ENCODE results near the gene RARS2.
"Not testable (repeated sequence)": the region's sequence is repeated elsewhere in the genome, so short reads cannot be mapped to it uniquely, and the experiment has no call there.

Gene RARS2

DNA sequence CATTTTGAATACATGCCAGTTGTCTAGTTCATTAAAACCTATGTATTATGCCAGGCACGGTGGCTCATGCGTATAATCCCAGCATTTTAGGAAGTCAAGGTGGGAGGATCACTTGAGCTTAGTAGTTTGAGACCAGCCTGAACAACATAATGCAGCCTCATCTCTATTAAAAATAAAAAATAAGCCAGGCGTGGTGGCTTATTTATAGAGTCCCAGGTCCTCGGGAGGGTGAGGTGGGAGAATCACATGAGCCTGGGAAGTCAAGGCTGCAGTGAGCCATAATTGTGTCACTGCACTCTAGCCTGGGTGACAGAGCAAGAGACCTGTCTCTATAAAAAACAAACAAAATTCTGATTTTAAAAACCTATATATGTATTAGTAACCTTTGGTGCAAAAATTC lies 27.6 kb upstream of the RARS2 start:
- H3K4me3 ChIP-seq (ENCODE audit: low read length in 2 of 2), result no peak overlapping the region
- no peaks in the 10 kb centered on the region for H3K9me3 ChIP-seq (ENCODE audit: control insufficient read depth in 2 of 2, low read length in 2 of 2)
- no peaks in the 10 kb centered on the region for H3K27me3 ChIP-seq (ENCODE audit: control insufficient read depth in 1 of 2, insufficient read depth in 2 of 2, low read length in 2 of 2)
- no peak overlapping the region for H3K27ac ChIP-seq (ENCODE audit: low read length)
- peaks cover 4 to 6% of the 10 kb centered on the region in 2 donors for H3K36me3 ChIP-seq (ENCODE audit: control insufficient read depth in 2 of 2, insufficient read depth in 2 of 2, low read length in 2 of 2)
- no peak overlapping the region for H3K9ac ChIP-seq (ENCODE audit: low read length in 2 of 2)
- H3K4me1 ChIP-seq (ENCODE audit: control insufficient read depth, insufficient read depth, low read length), result no peaks in the 10 kb centered on the region

DNA sequence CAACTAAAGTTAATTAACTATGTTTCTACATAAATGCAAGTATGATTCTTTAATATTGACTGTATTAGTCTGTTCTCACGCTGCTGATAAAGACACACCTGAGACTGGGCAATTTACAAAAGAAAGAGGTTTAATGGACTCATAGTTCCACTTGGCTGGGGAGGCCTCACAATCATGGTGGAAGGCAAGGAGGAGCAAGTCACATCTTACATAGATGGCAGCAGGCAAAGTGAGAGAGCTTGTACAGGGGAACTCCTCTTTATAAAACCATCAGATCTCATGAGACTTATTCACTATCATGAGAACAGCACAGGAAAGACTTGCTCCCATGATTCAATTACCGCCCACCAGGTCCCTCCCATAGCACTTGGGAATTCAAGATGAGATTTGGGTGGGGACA lies 23.2 kb upstream of the RARS2 start:
- not testable (repeated sequence) for H3K4me3 ChIP-seq (ENCODE audit: low read length in 2 of 2); H3K4me1 ChIP-seq (ENCODE audit: control insufficient read depth, insufficient read depth, low read length); H3K9me3 ChIP-seq (ENCODE audit: control insufficient read depth in 2 of 2, low read length in 2 of 2); H3K27me3 ChIP-seq (ENCODE audit: control insufficient read depth in 1 of 2, insufficient read depth in 2 of 2, low read length in 2 of 2); H3K27ac ChIP-seq (ENCODE audit: low read length); H3K9ac ChIP-seq (ENCODE audit: low read length in 2 of 2)
- H3K36me3 ChIP-seq (ENCODE audit: control insufficient read depth in 2 of 2, insufficient read depth in 2 of 2, low read length in 2 of 2), result peaks cover 10 to 12% of the 10 kb centered on the region in 2 donors

DNA sequence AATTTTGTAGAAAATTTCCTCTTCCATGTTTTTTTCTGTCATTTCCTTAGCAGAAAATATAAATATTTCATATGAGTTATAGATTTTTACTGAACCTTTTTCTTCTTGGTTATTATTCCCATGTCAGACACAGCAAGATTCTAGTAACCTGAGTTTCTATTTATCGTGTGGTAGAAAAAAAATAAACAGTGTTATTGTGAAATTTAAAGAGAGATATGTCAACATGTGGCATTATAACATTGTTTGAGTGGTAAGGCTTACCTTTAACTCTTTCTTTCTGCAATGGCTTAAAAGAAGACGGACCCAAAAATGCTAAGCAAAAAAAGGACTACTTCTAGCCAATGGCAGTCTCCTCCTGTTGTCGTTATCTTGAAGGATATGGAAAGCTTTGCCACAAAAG lies 19.0 kb upstream of the RARS2 start:
- Histone ChIP-seq H3K27ac (ENCODE audit: low read length) (no peak overlapping the region), H3K4me1 (ENCODE audit: control insufficient read depth, insufficient read depth, low read length) (no peaks in the 10 kb centered on the region), H3K9ac (ENCODE audit: low read length in 2 of 2) (no peak overlapping the region), H3K27me3 (ENCODE audit: control insufficient read depth in 1 of 2, insufficient read depth in 2 of 2, low read length in 2 of 2) (no peaks in the 10 kb centered on the region), H3K9me3 (ENCODE audit: control insufficient read depth in 2 of 2, low read length in 2 of 2) (no peaks in the 10 kb centered on the region), H3K4me3 (ENCODE audit: low read length in 2 of 2) (no peak overlapping the region), H3K36me3 (ENCODE audit: control insufficient read depth in 2 of 2, insufficient read depth in 2 of 2, low read length in 2 of 2) (peaks cover 9 to 17% of the 10 kb centered on the region in 2 donors)

DNA sequence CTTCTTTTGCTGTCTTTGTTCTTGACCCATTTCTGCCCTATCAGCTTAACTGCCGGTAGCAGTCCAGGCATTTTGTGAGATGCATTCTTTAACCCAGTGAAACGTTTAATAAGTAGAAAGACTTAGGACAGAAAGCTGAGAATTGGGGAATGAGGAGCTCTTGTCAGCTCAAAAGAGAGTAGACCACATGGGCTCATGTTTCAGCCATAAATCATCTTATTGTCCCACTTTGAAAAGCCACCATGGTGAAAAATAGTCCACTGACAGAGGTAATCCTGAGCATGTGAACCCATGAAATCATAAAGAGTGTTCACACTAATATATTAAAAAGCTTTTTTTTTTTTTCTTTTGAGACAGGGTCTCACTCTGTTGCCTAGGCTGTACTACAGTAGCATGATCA lies 16.4 kb upstream of the RARS2 start:
- Histone ChIP-seq H3K4me1 (ENCODE audit: control insufficient read depth, insufficient read depth, low read length) (no peaks in the 10 kb centered on the region), H3K36me3 (ENCODE audit: control insufficient read depth in 2 of 2, insufficient read depth in 2 of 2, low read length in 2 of 2) (peaks cover 8 to 12% of the 10 kb centered on the region in 2 donors), H3K9ac (ENCODE audit: low read length in 2 of 2) (no peak overlapping the region), H3K27ac (ENCODE audit: low read length) (no peak overlapping the region), H3K9me3 (ENCODE audit: control insufficient read depth in 2 of 2, low read length in 2 of 2) (no peaks in the 10 kb centered on the region), H3K27me3 (ENCODE audit: control insufficient read depth in 1 of 2, insufficient read depth in 2 of 2, low read length in 2 of 2) (no peaks in the 10 kb centered on the region), H3K4me3 (ENCODE audit: low read length in 2 of 2) (no peak overlapping the region)

DNA sequence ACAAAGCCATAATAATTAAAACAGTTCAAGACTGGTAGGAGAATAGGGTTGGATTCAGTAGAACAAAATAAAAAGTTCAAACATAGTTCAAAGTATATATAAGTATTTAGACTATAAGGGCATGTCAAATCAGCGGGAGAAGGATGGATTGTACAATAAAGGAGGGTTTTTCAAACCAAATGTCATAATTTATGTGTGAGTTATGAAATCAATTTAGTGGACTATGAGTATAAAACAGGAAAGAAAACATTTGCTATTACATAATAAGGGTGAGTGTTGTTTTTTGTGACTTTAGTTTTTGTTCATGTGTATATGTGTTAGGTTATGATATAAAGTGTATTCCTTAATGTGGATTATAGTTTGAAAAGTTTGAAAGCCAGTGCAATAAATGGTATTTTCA lies 10.8 kb upstream of the RARS2 start:
- Histone ChIP-seq H3K27me3 (ENCODE audit: control insufficient read depth in 1 of 2, insufficient read depth in 2 of 2, low read length in 2 of 2) (no peaks in the 10 kb centered on the region), H3K36me3 (ENCODE audit: control insufficient read depth in 2 of 2, insufficient read depth in 2 of 2, low read length in 2 of 2) (peaks cover 2 to 7% of the 10 kb centered on the region in 2 donors)

DNA sequence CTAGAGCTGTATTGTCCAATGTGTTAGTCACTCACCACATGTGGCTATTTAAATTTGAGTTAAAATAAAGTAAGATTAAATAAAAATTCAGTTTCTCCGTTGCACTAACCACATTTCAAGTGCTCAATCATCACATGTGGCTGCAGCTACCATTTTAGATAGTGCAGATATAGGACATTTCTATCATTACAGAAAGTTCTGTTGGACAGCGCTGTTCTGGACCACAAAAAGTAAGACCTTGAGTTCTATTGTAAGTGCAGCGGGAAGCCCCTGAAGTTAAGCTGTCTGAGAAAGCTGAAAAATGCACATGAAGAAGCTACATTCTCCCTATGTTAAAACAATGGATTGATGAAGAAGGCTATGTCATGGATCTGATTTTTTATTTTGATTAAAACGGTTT lies 1.2 kb upstream of the RARS2 start:
- Histone ChIP-seq H3K9ac (ENCODE audit: low read length in 2 of 2) (peak overlapping the region; percentile 89 to 95), H3K27ac (ENCODE audit: low read length) (no peak overlapping the region), H3K36me3 (ENCODE audit: control insufficient read depth in 2 of 2, insufficient read depth in 2 of 2, low read length in 2 of 2) (peaks cover 8 to 9% of the 10 kb centered on the region in 2 donors), H3K4me3 (ENCODE audit: low read length in 2 of 2) (peak overlapping the region; percentile 90 to 100), H3K27me3 (ENCODE audit: control insufficient read depth in 1 of 2, insufficient read depth in 2 of 2, low read length in 2 of 2) (no peaks in the 10 kb centered on the region), H3K4me1 (ENCODE audit: control insufficient read depth, insufficient read depth, low read length) (peaks cover 19% of the 10 kb centered on the region), H3K9me3 (ENCODE audit: control insufficient read depth in 2 of 2, low read length in 2 of 2) (no peaks in the 10 kb centered on the region)

More for the DNA sequence above, 10.8 kb upstream of the RARS2 start:
- H3K4me3 ChIP-seq (ENCODE audit: low read length in 2 of 2), result no peak overlapping the region
- no peaks in the 10 kb centered on the region for H3K4me1 ChIP-seq (ENCODE audit: control insufficient read depth, insufficient read depth, low read length)
- no peak overlapping the region for H3K27ac ChIP-seq (ENCODE audit: low read length)
- no peak overlapping the region for H3K9ac ChIP-seq (ENCODE audit: low read length in 2 of 2)
- no peaks in the 10 kb centered on the region for H3K9me3 ChIP-seq (ENCODE audit: control insufficient read depth in 2 of 2, low read length in 2 of 2)

DNA sequence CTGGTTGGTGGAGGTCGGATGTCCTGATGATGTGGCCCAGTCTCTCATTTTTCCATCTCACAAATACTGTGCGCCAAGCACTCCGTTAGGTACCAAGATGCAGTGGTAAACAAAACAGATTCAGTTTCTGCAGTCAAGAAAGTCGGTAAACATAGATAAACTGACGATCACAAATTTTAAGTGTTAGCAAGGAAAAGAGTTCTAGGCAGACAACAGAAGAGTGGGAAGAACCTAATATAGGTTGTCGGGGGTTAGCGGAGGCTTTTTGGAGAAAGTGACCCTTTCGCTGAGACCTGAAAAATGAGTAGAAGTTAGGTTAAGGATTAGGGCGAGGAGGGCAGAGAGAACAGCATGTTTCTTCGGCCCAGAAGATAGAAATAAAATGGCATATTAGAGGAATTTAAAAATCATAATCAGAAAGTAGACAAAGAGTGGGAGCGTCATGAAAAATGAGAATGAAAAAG lies 662 bp upstream of the RARS2 start:
- H3K27ac ChIP-seq (ENCODE audit: low read length), result peak overlapping the region; percentile 74
- peaks cover 5% of the 10 kb centered on the region in 2 donors for H3K36me3 ChIP-seq (ENCODE audit: control insufficient read depth in 2 of 2, insufficient read depth in 2 of 2, low read length in 2 of 2)
- peak overlapping the region; percentile 89 to 95 for H3K9ac ChIP-seq (ENCODE audit: low read length in 2 of 2)
- H3K4me3 ChIP-seq (ENCODE audit: low read length in 2 of 2), result peak overlapping the region; percentile 90 to 100
- H3K9me3 ChIP-seq (ENCODE audit: control insufficient read depth in 2 of 2, low read length in 2 of 2), result no peaks in the 10 kb centered on the region
- H3K4me1 ChIP-seq (ENCODE audit: control insufficient read depth, insufficient read depth, low read length), result peaks cover 19% of the 10 kb centered on the region
- H3K27me3 ChIP-seq (ENCODE audit: control insufficient read depth in 1 of 2, insufficient read depth in 2 of 2, low read length in 2 of 2), result no peaks in the 10 kb centered on the region

DNA sequence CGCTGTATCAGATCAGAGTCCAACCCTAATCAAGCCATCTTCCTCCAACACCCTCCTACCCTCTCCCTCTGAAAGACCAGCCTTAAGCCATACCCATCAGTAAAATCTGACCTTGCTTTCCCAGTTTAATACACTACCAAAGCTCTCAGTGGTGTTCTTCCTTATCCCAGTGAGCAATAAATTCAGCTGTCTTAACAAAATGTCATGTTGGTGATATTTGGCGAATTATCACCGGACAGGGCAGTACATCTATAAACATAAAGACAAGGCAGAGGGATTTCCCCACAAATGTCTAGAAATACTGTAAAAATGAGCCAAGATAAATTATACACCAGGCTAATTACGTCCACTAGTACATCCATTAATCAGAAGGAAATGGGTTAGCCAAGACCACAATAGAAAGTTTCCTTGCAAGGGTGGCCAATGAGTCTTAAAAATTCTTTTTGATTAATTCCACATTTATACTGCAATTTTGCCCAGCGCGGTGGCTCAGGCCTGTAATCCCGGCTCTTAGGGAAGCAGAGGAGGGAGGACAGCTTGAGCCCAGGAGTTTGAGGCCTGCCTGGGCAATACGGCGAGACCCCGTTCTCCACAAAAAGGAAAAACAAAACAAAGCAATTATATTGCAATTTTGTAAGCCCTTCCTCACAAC lies 905 bp downstream of the RARS2 start:
- peak overlapping the region; percentile 90 to 100 for H3K4me3 ChIP-seq (ENCODE audit: low read length in 2 of 2)
- H3K9me3 ChIP-seq (ENCODE audit: control insufficient read depth in 2 of 2, low read length in 2 of 2), result no peaks in the 10 kb centered on the region
- no peaks in the 10 kb centered on the region for H3K27me3 ChIP-seq (ENCODE audit: control insufficient read depth in 1 of 2, insufficient read depth in 2 of 2, low read length in 2 of 2)
- peaks cover 0 to 2% of the 10 kb centered on the region in 2 donors for H3K36me3 ChIP-seq (ENCODE audit: control insufficient read depth in 2 of 2, insufficient read depth in 2 of 2, low read length in 2 of 2)
- H3K4me1 ChIP-seq (ENCODE audit: control insufficient read depth, insufficient read depth, low read length), result peaks cover 19% of the 10 kb centered on the region
- peak overlapping the region; percentile 89 to 95 for H3K9ac ChIP-seq (ENCODE audit: low read length in 2 of 2)
- H3K27ac ChIP-seq (ENCODE audit: low read length), result no peak overlapping the region

DNA sequence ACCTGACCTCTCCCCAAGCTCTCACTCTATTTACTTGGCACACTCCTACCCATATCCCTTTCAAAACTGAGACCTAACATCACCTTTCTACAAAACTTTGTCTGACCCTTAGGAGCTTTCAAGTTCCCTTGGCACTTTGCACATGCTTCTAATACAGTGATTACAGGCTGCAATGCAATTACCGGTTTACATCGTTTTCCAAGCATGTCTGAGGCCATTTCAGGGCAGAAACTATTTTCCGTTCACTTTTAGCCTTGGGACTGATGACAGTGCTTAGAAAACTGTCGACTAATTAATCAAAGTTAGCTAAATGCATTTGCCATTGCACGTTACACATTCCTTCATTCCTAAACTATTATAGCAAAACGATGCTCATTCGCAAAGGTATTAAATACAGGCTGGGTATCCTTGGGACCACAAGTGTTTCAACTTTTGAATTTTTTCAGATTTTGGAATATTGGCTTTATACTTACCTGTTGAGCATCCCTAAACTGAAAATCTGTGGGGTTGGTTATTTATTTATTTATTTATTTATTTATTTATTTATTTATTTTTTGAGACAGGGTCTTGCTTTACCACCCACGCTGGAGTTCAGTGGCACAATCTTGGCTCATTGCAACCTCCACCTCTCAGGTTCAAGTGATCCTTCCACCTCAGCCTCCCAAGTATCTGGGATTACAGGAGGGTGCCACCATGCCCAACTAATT lies 3.3 kb downstream of the RARS2 start:
- H3K4me3 ChIP-seq (ENCODE audit: low read length in 2 of 2), result no peak overlapping the region
- peaks cover 19% of the 10 kb centered on the region for H3K4me1 ChIP-seq (ENCODE audit: control insufficient read depth, insufficient read depth, low read length)
- peaks cover 3 to 16% of the 10 kb centered on the region in 2 donors for H3K36me3 ChIP-seq (ENCODE audit: control insufficient read depth in 2 of 2, insufficient read depth in 2 of 2, low read length in 2 of 2)

DNA sequence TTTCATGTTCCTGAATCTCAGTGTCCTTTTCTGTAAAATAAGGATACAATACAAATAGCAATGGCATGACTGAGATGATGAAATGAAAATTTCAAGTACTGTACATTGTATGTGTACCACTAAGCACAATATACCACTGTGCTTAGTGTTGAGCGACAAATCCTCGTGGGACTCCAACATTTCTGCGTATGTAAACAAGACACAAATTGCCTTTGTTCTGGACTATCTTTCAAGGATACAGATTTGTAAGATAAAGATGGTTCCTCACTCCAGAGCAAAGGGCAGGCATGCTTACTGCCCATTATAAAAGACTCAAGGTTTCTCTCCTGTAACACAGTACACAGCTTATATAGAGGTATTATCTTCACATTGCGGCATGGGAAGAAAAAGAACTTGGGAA lies 6.0 kb downstream of the RARS2 start:
- H3K4me1 ChIP-seq (ENCODE audit: control insufficient read depth, insufficient read depth, low read length), result peaks cover 11% of the 10 kb centered on the region
- no peak overlapping the region for H3K9ac ChIP-seq (ENCODE audit: low read length in 2 of 2)
- H3K27ac ChIP-seq (ENCODE audit: low read length), result no peak overlapping the region
- H3K9me3 ChIP-seq (ENCODE audit: control insufficient read depth in 2 of 2, low read length in 2 of 2), result no peaks in the 10 kb centered on the region
- no peaks in the 10 kb centered on the region for H3K27me3 ChIP-seq (ENCODE audit: control insufficient read depth in 1 of 2, insufficient read depth in 2 of 2, low read length in 2 of 2)
- H3K36me3 ChIP-seq (ENCODE audit: control insufficient read depth in 2 of 2, insufficient read depth in 2 of 2, low read length in 2 of 2), result peaks cover 7 to 16% of the 10 kb centered on the region in 2 donors
- no peak overlapping the region for H3K4me3 ChIP-seq (ENCODE audit: low read length in 2 of 2)

More for the DNA sequence above, 3.3 kb downstream of the RARS2 start:
- Histone ChIP-seq H3K27me3 (ENCODE audit: control insufficient read depth in 1 of 2, insufficient read depth in 2 of 2, low read length in 2 of 2) (no peaks in the 10 kb centered on the region), H3K27ac (ENCODE audit: low read length) (no peak overlapping the region), H3K9me3 (ENCODE audit: control insufficient read depth in 2 of 2, low read length in 2 of 2) (no peaks in the 10 kb centered on the region), H3K9ac (ENCODE audit: low read length in 2 of 2) (no peak overlapping the region)

DNA sequence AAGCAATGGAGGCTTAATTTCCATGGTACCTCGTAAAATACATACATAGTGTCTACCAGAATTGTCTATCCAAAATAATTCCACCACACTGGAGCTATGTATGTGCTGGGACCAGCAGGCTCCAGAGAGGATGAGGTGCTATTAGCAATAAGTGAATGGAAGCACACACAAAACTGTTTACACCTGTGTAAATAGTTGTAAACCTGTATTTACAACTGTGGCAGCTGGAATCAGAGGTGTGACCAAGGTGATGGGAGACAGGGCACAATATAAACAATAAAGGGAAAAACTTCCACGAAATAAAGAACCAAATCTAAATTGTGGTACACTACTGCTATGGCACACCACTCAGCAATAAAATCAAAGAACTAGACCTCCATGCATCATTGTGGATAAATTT lies 14.4 kb downstream of the RARS2 start:
- H3K4me1 ChIP-seq (ENCODE audit: control insufficient read depth, insufficient read depth, low read length), result no peaks in the 10 kb centered on the region
- H3K27ac ChIP-seq (ENCODE audit: low read length), result no peak overlapping the region
- H3K27me3 ChIP-seq (ENCODE audit: control insufficient read depth in 1 of 2, insufficient read depth in 2 of 2, low read length in 2 of 2), result no peaks in the 10 kb centered on the region
- H3K9ac ChIP-seq (ENCODE audit: low read length in 2 of 2), result no peak overlapping the region
- no peaks in the 10 kb centered on the region for H3K36me3 ChIP-seq (ENCODE audit: control insufficient read depth in 2 of 2, insufficient read depth in 2 of 2, low read length in 2 of 2)
- no peak overlapping the region for H3K4me3 ChIP-seq (ENCODE audit: low read length in 2 of 2)
- no peaks in the 10 kb centered on the region for H3K9me3 ChIP-seq (ENCODE audit: control insufficient read depth in 2 of 2, low read length in 2 of 2)
